Sigmoid colon (tissue), 7 donors: ENCODE data around the gene TGFB3. TPM values are rescaled to one million over a fixed set of nuclear protein-coding genes. Genes with fewer than 3 reads are reported as not detected.

Experiments
- DNase-seq: peaks from one replicate; pipeline ENCODE4 v3.0.0-alpha.2; 2019
- H3K27ac ChIP-seq, 4 donors: fragments of 200-600 bp; sonication (generic); one replicate each; pipeline ENCODE4 v1.5.1; 2016 to 2019; ENCODE audit warnings: mild to moderate bottlenecking in 1 of 4
- H3K27me3 ChIP-seq, 3 donors: fragments of 200-600 bp; sonication (generic); one replicate each; pipeline ENCODE4 v1.5.1; 2019; ENCODE audit warnings: mild to moderate bottlenecking in 1 of 3
- H3K36me3 ChIP-seq, 4 donors: fragments of 200-600 bp; sonication (generic); one replicate each; pipeline ENCODE4 v1.5.1; 2016 to 2019
- H3K4me1 ChIP-seq, 4 donors: fragments of 200-600 bp; sonication (generic); one replicate each; pipeline ENCODE4 v1.5.1; 2017 to 2019
- H3K4me3 ChIP-seq, 4 donors: fragments of 200-600 bp; sonication (generic); one replicate each; pipeline ENCODE4 v1.5.1; 2017 to 2019; ENCODE audit warnings: mild to moderate bottlenecking in 2 of 4, moderate library complexity in 1 of 4
- H3K9me3 ChIP-seq, 4 donors: fragments of 200-600 bp in 3 of 4; sonication (generic) in 3 of 4; one replicate each; pipeline versions ENCODE4 v1.5.1 to v1.6.1; 2013 to 2019
- EP300 ChIP-seq, 4 donors: sonication (generic); formaldehyde crosslinking; IDR thresholded peaks; one replicate each; pipeline ENCODE4 v1.6.1; 2017; ENCODE audit warnings: antibody characterized with exemption in 4 of 4
- POLR2A ChIP-seq, 2 donors: fragments of 450-650 bp; IDR thresholded peaks; one replicate each; pipeline ENCODE4 v1.6.1; 2016; ENCODE audit warnings: antibody characterized with exemption in 2 of 2, mild to moderate bottlenecking in 2 of 2, moderate library complexity in 2 of 2
- POLR2AphosphoS5 ChIP-seq, 4 donors: sonication (generic); formaldehyde crosslinking; IDR thresholded peaks; one replicate each; pipeline ENCODE4 v1.6.1; 2017; ENCODE audit warnings: antibody characterized with exemption in 4 of 4
- WGBS, 2 donors: extraction: QIAGEN DNeasy Blood & Tissue Kit; methylation state at CpG; one replicate each; pipeline ENCODE4 v1.1.7; 2013; 5-methylcytosine and 5-hydroxymethylcytosine counted together
- intact Hi-C: fragments of 100-400 bp; cut with DNase I; formaldehyde crosslinking; loops from one replicate; pipeline ENCODE4 v1.15.1; 2023
- polyA plus RNA-seq, 3 donors: library from polyadenylated mRNA; stranded (reverse); fragments of 200-250 nt; gene quantifications; one replicate each; pipeline ENCODE4 v1.2.3, GENCODE V29; 2013
- total RNA-seq, 4 donors: library from RNA; depleted of rRNA; stranded (reverse); fragments of >200 nt; gene quantifications; one replicate each; pipeline ENCODE4 v1.1.0, GENCODE V29; 2016
- TF ChIP-seq, protein P1 (sequence below), 4 experiments: fragments of 450-650 bp in 3 of 4; fragments of 200-600 bp in 1 of 4; IDR thresholded peaks; one replicate each; pipeline ENCODE4 v1.5.1; 2016 to 2019; ENCODE audit warnings: antibody characterized with exemption in 4 of 4, mild to moderate bottlenecking in 3 of 4, moderate library complexity in 2 of 4
- donor health status: healthy with polysubstance abuse.
- donor health status: Bipolar disorder and iron deficiency.
- donor health status: healthy.

The TGFB3 gene
- total and polyA plus RNA-seq, 7 donors, result 2.3 to 44.0 (median 7.8) TPM

DNA sequence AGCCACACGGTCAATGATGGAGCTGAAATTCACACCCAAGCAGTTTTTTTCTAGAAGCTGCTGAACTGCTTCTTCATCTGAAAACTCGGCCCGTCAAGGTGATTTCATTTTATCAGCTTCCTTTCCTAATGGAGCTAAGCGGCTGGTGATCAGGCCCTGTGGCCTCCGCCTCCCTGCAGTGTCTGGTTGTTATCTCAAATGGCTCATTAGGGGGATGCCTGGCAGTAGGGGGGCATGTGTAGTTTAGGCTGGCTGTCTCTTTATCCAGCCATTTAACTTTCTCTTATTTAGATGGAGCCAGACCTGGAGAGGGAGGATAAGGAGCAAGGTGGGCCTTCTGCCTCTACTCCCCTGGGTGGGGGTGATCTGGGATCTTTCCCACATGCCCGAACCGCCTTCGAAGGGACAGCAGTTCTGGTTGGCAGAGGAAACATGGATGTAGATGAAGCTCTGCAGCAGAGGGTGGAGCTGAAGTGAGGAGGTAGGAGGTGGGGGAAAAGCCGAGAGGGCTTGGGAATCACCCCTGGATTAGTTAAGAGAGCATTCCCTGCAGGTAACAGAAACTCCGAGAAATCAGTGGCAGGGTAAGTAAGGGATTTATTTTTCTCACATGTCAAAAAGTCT, 64.4 kb downstream of the TGFB3 start:
- H3K27me3 ChIP-seq, result no peaks in the 10 kb centered on the region
- TF ChIP-seq EP300 (IDR thresholded peaks at IDR 0.05) (no peak), POLR2AphosphoS5 (IDR thresholded peaks at IDR 0.05) (no peak), POLR2A (IDR thresholded peaks at IDR 0.05) (no peak)
- TF ChIP-seq, protein P1, sequence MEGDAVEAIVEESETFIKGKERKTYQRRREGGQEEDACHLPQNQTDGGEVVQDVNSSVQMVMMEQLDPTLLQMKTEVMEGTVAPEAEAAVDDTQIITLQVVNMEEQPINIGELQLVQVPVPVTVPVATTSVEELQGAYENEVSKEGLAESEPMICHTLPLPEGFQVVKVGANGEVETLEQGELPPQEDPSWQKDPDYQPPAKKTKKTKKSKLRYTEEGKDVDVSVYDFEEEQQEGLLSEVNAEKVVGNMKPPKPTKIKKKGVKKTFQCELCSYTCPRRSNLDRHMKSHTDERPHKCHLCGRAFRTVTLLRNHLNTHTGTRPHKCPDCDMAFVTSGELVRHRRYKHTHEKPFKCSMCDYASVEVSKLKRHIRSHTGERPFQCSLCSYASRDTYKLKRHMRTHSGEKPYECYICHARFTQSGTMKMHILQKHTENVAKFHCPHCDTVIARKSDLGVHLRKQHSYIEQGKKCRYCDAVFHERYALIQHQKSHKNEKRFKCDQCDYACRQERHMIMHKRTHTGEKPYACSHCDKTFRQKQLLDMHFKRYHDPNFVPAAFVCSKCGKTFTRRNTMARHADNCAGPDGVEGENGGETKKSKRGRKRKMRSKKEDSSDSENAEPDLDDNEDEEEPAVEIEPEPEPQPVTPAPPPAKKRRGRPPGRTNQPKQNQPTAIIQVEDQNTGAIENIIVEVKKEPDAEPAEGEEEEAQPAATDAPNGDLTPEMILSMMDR (IDR thresholded peaks at IDR 0.05), result no peak
- H3K27ac ChIP-seq, result no peak overlapping the region
- DNase-seq, result no peak
- no peaks in the 10 kb centered on the region for H3K4me1 ChIP-seq
- WGBS, 2 donors, result 88 to 93% methylated on average over 10 of the region's 10 CpGs
- H3K36me3 ChIP-seq, result no peaks in the 10 kb centered on the region
- no peak overlapping the region for H3K4me3 ChIP-seq
- intact Hi-C loops, result no loop called here
- H3K9me3 ChIP-seq, result peaks cover 0 to 3% (median 0%) of the 10 kb centered on the region in 4 donors

DNA sequence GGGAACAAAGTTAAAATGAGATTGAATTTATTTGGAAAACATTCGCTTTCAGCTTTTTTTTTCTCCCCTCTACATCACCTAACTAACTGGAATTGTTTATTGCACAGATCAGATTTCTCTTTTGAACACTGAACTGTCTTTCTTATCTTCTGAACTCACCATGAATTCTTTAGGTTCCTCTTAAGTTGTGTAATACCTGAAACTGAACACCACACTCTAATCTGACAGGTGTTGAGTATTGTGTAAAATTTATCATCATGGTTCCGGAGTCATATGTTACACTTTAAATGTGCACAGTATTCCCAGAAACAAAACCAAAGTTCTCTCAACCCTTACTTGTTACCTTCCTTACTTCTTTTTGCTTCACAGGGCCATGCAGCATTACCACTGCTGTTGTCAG, 66.8 kb downstream of the TGFB3 start:
- Histone ChIP-seq H3K4me3 (no peak overlapping the region), H3K27me3 (no peaks in the 10 kb centered on the region), H3K36me3 (peaks cover 0 to 3% (median 0%) of the 10 kb centered on the region in 4 donors), H3K9me3 (no peaks in the 10 kb centered on the region), H3K4me1 (no peaks in the 10 kb centered on the region), H3K27ac (no peak overlapping the region)
- no peak for DNase-seq
- intact Hi-C loops, result no loop called here
- TF ChIP-seq POLR2A (IDR thresholded peaks at IDR 0.05) (no peak), POLR2AphosphoS5 (IDR thresholded peaks at IDR 0.05) (no peak), EP300 (IDR thresholded peaks at IDR 0.05) (no peak)
- 89 to 90% methylated on average over 2 of the region's 2 CpGs for WGBS, 2 donors

DNA sequence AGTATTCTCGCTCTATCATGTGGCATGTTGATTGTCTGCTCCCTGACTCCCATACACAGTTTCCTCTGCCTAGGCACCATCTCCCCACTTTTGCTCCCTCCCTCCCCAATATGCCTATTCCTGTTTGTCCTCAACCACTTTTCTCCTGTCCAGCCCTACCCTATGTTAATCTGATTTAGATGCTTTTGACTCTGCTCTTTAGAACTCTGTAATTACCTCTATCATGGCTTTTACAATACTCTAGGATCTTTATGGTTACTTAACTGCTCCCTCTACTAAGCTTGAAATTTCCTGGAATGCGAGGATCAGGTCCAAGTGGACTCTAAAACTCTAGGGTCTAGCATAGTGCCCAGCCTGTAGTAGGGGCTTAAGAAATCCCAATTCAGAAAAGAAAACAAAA, 68.6 kb downstream of the TGFB3 start:
- no peak overlapping the region for H3K27ac ChIP-seq
- no peaks in the 10 kb centered on the region for H3K4me1 ChIP-seq
- H3K4me3 ChIP-seq, result no peak overlapping the region
- no peaks in the 10 kb centered on the region for H3K9me3 ChIP-seq
- 34 to 80% methylated on average over 2 of the region's 2 CpGs for WGBS, 2 donors
- intact Hi-C loops, result no loop called here
- H3K27me3 ChIP-seq, result no peaks in the 10 kb centered on the region
- no peak for DNase-seq
- H3K36me3 ChIP-seq, result peaks cover 0 to 3% (median 0%) of the 10 kb centered on the region in 4 donors
- no peak for TF ChIP-seq POLR2AphosphoS5 (IDR thresholded peaks at IDR 0.05)

DNA sequence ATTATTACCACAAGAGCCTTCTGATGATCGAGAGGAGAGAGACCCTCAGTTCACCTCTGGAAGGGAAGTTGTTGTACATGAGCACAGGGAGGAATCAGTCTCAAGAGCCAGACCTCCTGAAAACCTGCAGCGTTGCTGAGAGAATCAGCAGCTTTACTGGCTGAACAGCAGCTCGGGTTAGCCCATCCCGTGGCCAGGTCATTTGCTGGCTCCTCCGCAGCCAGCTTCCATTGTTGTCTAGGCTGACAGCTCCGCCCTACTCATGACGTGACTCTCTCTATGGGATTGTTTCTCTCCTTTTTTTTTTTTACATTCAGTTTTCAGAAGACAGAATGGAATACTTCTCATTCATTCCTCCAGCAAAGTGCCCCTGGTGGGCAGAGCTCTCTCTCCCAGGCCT, 69.9 kb downstream of the TGFB3 start:
- Histone ChIP-seq H3K27me3 (no peaks in the 10 kb centered on the region), H3K36me3 (peaks cover 0 to 3% (median 0%) of the 10 kb centered on the region in 4 donors), H3K4me3 (no peak overlapping the region), H3K4me1 (no peaks in the 10 kb centered on the region), H3K9me3 (no peaks in the 10 kb centered on the region), H3K27ac (no peak overlapping the region)
- WGBS, 2 donors, result 44 to 72% methylated on average over 7 of the region's 7 CpGs
- DNase-seq, result no peak
- intact Hi-C loops, result no loop called here
- no peak for TF ChIP-seq POLR2A (IDR thresholded peaks at IDR 0.05)
- no peak for TF ChIP-seq POLR2AphosphoS5 (IDR thresholded peaks at IDR 0.05)
- TF ChIP-seq, protein P1 (IDR thresholded peaks at IDR 0.05), result no peak
- no peak for TF ChIP-seq EP300 (IDR thresholded peaks at IDR 0.05)

DNA sequence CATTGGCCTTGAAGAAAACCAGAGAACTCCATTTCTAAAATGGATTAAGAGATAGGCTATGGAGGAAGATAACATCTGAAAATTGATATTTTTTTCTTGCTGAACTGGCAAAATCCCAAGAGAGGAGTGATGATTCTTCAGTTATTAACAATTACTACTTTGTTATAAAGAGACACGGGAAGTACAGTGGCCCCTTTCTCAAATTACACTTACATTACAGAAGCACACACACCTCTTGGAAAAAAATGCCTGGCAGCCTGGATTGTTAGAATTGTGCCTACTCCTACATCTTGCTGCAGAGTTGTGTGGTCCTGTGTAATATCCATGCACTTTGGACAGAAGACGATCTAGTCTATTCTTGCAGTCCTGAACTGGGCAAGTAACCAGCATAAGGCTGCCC, 71.7 kb downstream of the TGFB3 start:
- Histone ChIP-seq H3K27ac (no peak overlapping the region), H3K27me3 (no peaks in the 10 kb centered on the region), H3K9me3 (no peaks in the 10 kb centered on the region), H3K4me3 (no peak overlapping the region), H3K36me3 (peaks cover 0 to 3% (median 0%) of the 10 kb centered on the region in 4 donors), H3K4me1 (peaks cover 0 to 9% (median 3%) of the 10 kb centered on the region in 4 donors)
- intact Hi-C loops, result no loop called here
- DNase-seq, result no peak
- TF ChIP-seq POLR2A (IDR thresholded peaks at IDR 0.05) (no peak), POLR2AphosphoS5 (IDR thresholded peaks at IDR 0.05) (no peak), EP300 (IDR thresholded peaks at IDR 0.05) (no peak)
- TF ChIP-seq, protein P1 (IDR thresholded peaks at IDR 0.05), result no peak
- WGBS, 2 donors, result 20 to 68% methylated on average over 2 of the region's 2 CpGs

DNA sequence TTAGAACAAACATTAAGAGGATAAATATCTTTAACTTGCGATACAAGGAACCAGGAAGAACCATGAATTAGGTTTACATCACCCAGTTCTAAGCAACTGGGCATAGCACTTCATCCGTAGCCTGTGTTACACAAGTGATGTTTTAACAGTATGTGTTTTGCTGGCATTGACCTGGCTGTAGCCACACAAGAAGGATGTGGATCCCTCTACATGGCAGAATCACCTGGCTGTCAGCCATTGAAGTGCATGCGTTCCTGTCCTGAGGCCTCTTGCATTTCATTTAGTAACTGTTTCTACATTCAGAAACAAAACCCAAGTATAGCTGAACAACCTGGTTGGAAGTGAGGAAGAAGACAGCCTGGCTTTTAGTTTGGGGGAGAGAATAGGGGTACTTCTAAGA, 72.2 kb downstream of the TGFB3 start:
- intact Hi-C loops, result loop anchor here (5.0 kb wide), 2 partner anchors 87 to 117 kb away; no protein-coding TSS in a partner anchor
- Histone ChIP-seq H3K9me3 (no peaks in the 10 kb centered on the region), H3K27me3 (no peaks in the 10 kb centered on the region), H3K27ac (no peak overlapping the region), H3K36me3 (peaks cover 0 to 3% (median 0%) of the 10 kb centered on the region in 4 donors), H3K4me1 (peaks cover 0 to 13% (median 3%) of the 10 kb centered on the region in 4 donors), H3K4me3 (no peak overlapping the region)
- WGBS, 2 donors, result 88 to 91% methylated on average over 3 of the region's 3 CpGs
- TF ChIP-seq, protein P1 (IDR thresholded peaks at IDR 0.05), result no peak
- TF ChIP-seq EP300 (IDR thresholded peaks at IDR 0.05) (no peak), POLR2A (IDR thresholded peaks at IDR 0.05) (no peak), POLR2AphosphoS5 (IDR thresholded peaks at IDR 0.05) (no peak)
- DNase-seq, result no peak
